Stimulated activated CD4-positive, alpha-beta T cell treated with anti-CD3 and anti-CD28 coated beads, Interleukin-12 subunit alpha, Interleukin-12 subunit beta, amount 100 ng/mL, for 24 hours (primary cell): ENCODE measurements around the gene GTF3C5.
"Not testable (repeated sequence)": the region's sequence is repeated elsewhere in the genome, so short reads cannot be mapped to it uniquely, and the experiment has no call there.

ENCODE experiments used
- DNase-seq, 2 experiments: peaks; one replicate each; pipeline ENCODE4 v3.0.0-alpha.2; 2020; ENCODE audit warnings: low read depth in 2 of 2

GTF3C5 gene

GRCh38 chr9:132996526-132996925, 34.3 kb upstream of the GTF3C5 start:
- no peak for DNase-seq

DNA sequence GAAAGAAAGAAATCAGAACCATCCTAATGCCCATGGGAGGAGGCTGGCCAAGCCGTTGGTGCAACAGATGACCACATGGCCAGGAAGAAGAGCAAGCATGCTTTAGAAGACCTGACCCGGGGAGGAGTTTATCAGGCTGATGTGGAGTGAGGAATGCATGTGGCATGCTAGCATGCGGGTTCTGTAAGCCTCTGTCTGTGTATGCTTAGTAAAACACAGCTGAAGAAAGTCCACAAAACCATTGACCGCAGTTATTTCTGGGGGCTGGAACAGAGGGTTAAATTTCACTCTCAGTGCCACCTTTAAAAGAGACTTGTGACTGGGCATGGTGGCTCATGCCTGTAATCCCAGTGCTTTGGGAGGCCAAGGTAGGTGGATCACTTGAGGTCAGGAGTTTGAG, 33.2 kb upstream of the GTF3C5 start:
- no peak for DNase-seq

- not testable (repeated sequence) for DNase-seq
Measured at GRCh38 chr9:132998221-132998620, 32.6 kb upstream of the GTF3C5 start.

GRCh38 chr9:132998831-132999635, 31.8 kb upstream of the GTF3C5 start:
- no peak for DNase-seq

- no peak for DNase-seq
Measured at GRCh38 chr9:133002147-133003070, 28.4 kb upstream of the GTF3C5 start.

GRCh38 chr9:133003071-133003461, 27.7 kb upstream of the GTF3C5 start:
- no peak for DNase-seq

DNA sequence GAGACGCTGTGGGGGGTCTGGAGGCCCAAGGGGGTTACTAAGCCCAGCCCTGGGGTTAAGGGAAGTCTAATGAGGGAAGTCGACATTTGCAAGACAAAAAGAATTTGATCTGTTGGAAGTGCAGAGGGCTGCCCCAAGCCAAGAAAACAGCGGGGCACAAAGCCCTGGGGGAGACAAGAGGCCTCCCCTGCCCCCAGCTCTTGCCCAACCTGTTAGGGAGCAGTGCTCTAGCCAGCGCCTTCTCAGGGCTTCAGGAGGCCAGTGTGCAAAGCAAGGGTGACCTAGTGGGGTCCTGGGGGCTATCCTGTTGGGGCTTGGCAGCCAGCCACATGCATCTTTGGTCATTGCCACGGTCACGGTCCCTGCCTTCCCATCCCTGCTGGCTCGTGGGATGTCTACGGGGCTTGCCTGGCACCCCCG, 27.1 kb upstream of the GTF3C5 start:
- DNase-seq = no peak

GRCh38 chr9:133004091-133004998, 26.5 kb upstream of the GTF3C5 start:
- DNase-seq = no peak

- no peak for DNase-seq
Measured at GRCh38 chr9:133004999-133005760, 25.6 kb upstream of the GTF3C5 start.

DNA sequence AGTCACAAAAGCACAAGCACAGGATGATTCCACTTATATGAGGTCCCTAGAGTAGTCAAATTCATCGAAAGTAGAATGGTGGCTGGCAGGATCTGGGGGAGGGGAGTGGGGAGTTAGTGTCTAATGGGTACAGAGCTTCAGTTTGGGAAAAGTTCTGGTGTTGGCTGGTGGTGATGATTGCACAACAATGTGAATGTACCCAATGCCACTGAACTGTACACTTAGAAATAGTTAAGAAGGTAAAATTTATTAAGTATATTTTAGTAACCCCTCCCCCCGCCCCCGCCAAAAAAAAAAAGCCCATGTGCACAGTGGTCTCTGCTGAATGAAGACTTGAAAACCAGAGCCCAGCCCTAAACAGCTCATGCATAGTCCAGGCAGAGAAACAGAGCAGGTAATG, 24.8 kb upstream of the GTF3C5 start:
- DNase-seq = no peak

GRCh38 chr9:133006731-133007352, 24.0 kb upstream of the GTF3C5 start:
- no peak for DNase-seq

DNA sequence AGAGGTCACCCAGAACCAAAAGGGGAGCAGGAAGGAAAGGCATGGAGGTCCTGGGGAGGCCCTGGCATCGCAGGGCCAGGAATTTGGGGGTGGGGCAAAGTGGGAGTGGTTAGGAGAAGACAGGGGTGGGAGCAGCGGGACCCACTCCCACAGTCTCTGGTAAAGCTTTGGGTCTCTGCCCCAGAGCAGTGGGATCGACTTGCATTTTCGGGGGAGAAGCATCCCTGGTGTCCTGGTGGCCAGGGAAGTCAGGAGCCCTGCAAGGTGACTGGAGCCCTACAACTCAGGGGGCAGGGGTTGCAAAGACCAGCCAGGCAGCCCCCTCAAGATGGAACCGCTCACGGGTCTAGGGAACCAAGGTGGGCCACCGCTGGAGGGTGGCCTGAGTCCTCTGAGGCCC, 22.4 kb upstream of the GTF3C5 start:
- no peak for DNase-seq

- DNase-seq = no peak
Measured at GRCh38 chr9:133008824-133009223, 22.0 kb upstream of the GTF3C5 start.

DNA sequence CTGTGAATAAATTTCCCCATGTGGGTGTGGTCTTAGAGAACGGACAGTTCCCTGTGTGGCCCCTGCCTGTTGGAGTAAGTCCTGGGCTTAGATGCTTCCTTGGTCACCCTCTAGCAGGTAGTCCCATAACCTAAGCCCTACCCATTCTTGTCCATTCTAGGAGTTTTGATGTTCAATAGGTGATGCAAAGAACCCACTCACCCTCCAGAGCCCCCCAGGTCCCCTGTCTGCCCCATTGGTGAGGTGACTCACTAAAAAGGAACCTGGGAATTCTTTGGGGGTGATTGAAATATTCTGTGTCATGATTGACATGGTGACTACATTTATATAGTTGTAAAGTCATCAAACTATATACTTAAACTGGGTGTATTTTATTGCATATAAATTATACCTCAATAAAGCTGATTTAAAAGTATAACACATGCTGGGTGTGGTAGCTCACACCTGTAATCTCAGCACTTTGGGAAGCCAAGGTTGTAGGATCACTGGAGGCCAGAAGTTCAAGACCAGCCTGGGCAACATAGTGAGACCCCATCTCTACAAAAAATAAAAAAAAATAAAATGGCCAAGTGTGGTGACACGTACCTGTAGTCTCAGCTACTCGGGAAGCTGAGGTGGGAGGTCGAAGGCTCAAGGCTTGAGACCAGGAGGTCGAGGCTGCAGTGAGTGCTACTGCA, 20.8 kb upstream of the GTF3C5 start:
- DNase-seq = no peak

GRCh38 chr9:133014696-133015095, 16.1 kb upstream of the GTF3C5 start:
- DNase-seq = no peak

GRCh38 chr9:133023117-133023890, 7.5 kb upstream of the GTF3C5 start:
- DNase-seq = peak in 1 of 2 experiments; percentile 59

GRCh38 chr9:133026426-133026825, 4.4 kb upstream of the GTF3C5 start:
- DNase-seq = no peak

DNA sequence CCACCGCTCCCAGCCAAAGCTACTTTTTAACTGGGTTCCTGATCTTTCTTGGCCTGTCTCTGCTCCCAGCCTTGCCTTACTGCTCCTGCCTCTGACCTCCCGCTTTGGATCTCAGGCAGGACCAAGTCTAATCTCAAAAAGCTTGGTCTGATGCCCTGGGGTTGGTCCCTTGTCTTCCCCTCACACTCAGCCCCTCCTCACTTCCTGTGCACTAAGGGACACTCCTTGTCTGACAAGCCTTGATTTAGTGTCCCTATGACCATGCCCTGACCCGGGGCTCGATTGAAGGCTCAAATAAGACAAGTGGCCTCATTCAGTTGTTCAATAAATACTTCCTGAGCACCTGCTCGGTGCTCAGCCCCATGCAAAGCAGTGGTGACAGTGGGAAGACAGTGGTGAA, 3.7 kb upstream of the GTF3C5 start:
- no peak for DNase-seq

DNA sequence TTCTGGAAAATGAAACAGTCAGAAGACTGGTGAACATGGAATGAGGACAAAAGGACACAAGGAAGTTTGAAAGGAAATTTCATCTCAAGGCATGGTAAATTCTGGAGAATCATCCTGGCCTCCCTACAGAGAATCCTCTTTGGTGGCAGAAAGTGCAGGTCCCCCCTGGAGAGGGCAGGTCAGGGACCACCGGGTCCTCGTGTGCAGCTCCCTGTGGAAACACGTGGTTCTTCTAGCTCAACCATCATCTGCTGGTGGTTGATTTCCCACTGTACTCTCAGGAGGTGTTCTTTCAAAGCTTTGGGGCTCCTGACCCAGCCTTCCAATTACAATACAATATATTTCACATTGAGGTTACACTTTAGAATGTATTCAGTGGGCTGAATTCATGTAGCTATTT, 2.6 kb upstream of the GTF3C5 start:
- DNase-seq = no peak
